MM.1S (cell line): ENCODE results near the gene TMEM62.

Experiments used
- DNase-seq: peaks from one replicate; pipeline ENCODE4 v3.0.0-alpha.2; 2015
- H2AFZ ChIP-seq: fragments of 300-600 bp; sonication (generic); 2 replicates; pipeline ENCODE4 v1.6.0; 2016; ENCODE audit warnings: antibody characterized with exemption, low read length
- H3F3A ChIP-seq: fragments of 300-600 bp; sonication (generic); 2 replicates; pipeline ENCODE4 v1.6.1; 2016; ENCODE audit warnings: mild to moderate bottlenecking, antibody characterized with exemption, low read length, moderate library complexity, mixed read lengths; ENCODE audit not compliant: insufficient read depth
- H3K27ac ChIP-seq: fragments of 300-600 bp; sonication (generic); 2 replicates; pipeline ENCODE4 v1.5.1; 2016; ENCODE audit warnings: mild to moderate bottlenecking, low read length
- H3K27me3 ChIP-seq: fragments of 300-600 bp; sonication (generic); replicated peaks from 2 replicates; pipeline ENCODE4 v1.6.0; 2016; ENCODE audit warnings: low read length; ENCODE audit not compliant: insufficient read depth
- H3K36me3 ChIP-seq: fragments of 300-600 bp; sonication (generic); replicated peaks from 2 replicates; pipeline ENCODE4 v1.6.1; 2016; ENCODE audit warnings: mild to moderate bottlenecking, low read length, mixed read lengths; ENCODE audit not compliant: insufficient read depth
- H3K4me1 ChIP-seq: fragments of 300-600 bp; sonication (generic); 2 replicates; pipeline ENCODE4 v1.6.1; 2016; ENCODE audit warnings: low read length, mixed read lengths
- H3K4me2 ChIP-seq: fragments of 300-600 bp; sonication (generic); 2 replicates; pipeline ENCODE4 v1.6.0; 2016; ENCODE audit warnings: low read depth, low read length
- H3K4me3 ChIP-seq: fragments of 300-600 bp; sonication (generic); 2 replicates; pipeline ENCODE4 v1.5.1; 2016; ENCODE audit warnings: low read length, mixed read lengths
- H3K79me2 ChIP-seq: fragments of 300-600 bp; sonication (generic); 2 replicates; pipeline ENCODE4 v1.6.1; 2016; ENCODE audit warnings: mixed run types, low read length, mixed read lengths
- H3K9ac ChIP-seq: fragments of 300-600 bp; sonication (generic); 2 replicates; pipeline ENCODE4 v1.6.1; 2016; ENCODE audit warnings: low read length, mixed read lengths
- H3K9me2 ChIP-seq: fragments of 300-600 bp; sonication (generic); replicated peaks from 2 replicates; pipeline ENCODE4 v1.6.1; 2016; ENCODE audit warnings: mild to moderate bottlenecking, low read length, mixed read lengths; ENCODE audit not compliant: insufficient read depth
- H3K9me3 ChIP-seq: fragments of 300-600 bp; sonication (generic); replicated peaks from 2 replicates; pipeline ENCODE4 v1.6.1; 2016; ENCODE audit warnings: mild to moderate bottlenecking, low read length, mixed read lengths; ENCODE audit not compliant: insufficient read depth
- H4K20me1 ChIP-seq: fragments of 300-600 bp; sonication (generic); 2 replicates; pipeline ENCODE4 v1.6.1; 2016; ENCODE audit warnings: mild to moderate bottlenecking, low read length, moderate library complexity, mixed read lengths; ENCODE audit not compliant: insufficient read depth
- CTCF ChIP-seq: fragments of 300-600 bp; sonication (generic); IDR thresholded peaks from 2 replicates; pipeline ENCODE4 v1.5.1; 2016; ENCODE audit warnings: antibody characterized with exemption, low read length, mixed read lengths
- EZH2 ChIP-seq: fragments of 300-600 bp; sonication (generic); optimal IDR thresholded peaks from 2 replicates; pipeline ENCODE3; 2017; ENCODE audit warnings: low read depth, mild to moderate bottlenecking, antibody characterized with exemption, low read length, mixed read lengths
- EZH2phosphoT487 ChIP-seq: fragments of 300-600 bp; sonication (generic); IDR thresholded peaks from 2 replicates; pipeline ENCODE4 v1.6.1; 2018; ENCODE audit warnings: antibody characterized with exemption, low read length

TMEM62 gene

GRCh38 chr15:43128980-43129335, 4.4 kb upstream of the TMEM62 start:
- Histone ChIP-seq H3K4me3 (no peak overlapping the region), H3K9ac (no peak overlapping the region), H3K27ac (no peak overlapping the region), H4K20me1 (no peaks in the 10 kb centered on the region), H3K4me1 (no peaks in the 10 kb centered on the region), H3F3A (peaks cover 7% of the 10 kb centered on the region), H3K79me2 (peaks cover 5% of the 10 kb centered on the region), H3K4me2 (no peak overlapping the region), H3K27me3 (no peaks in the 10 kb centered on the region), H2AFZ (no peak overlapping the region), H3K9me3 (no peaks in the 10 kb centered on the region), H3K9me2 (no peaks in the 10 kb centered on the region), H3K36me3 (no peaks in the 10 kb centered on the region)
- no peak for DNase-seq
- TF ChIP-seq EZH2 (no peak), CTCF (no peak), EZH2phosphoT487 (no peak)

GRCh38 chr15:43132830-43133429, 456 bp upstream of the TMEM62 start:
- peak overlapping the region; percentile 89 for H3K9ac ChIP-seq
- H3F3A ChIP-seq: peaks cover 14% of the 10 kb centered on the region
- H3K9me2 ChIP-seq: no peaks in the 10 kb centered on the region
- TF ChIP-seq CTCF (no peak), EZH2 (no peak), EZH2phosphoT487 (no peak)
- peak overlapping the region; percentile 77 for H3K4me2 ChIP-seq
- peaks cover 13% of the 10 kb centered on the region; the same call in 1 of the 2 replicates for H3K36me3 ChIP-seq
- peaks cover 8% of the 10 kb centered on the region; the same call in 1 of the 2 replicates for H3K4me1 ChIP-seq
- peaks cover 40% of the 10 kb centered on the region for H3K79me2 ChIP-seq
- peak overlapping the region; percentile 84; the same call in 1 of the 2 replicates for H3K27ac ChIP-seq
- H3K9me3 ChIP-seq: no peaks in the 10 kb centered on the region
- peak overlapping the region; percentile 66 for H3K4me3 ChIP-seq
- H2AFZ ChIP-seq: peak overlapping the region; percentile 98
- no peaks in the 10 kb centered on the region for H3K27me3 ChIP-seq
- no peak for DNase-seq
- no peaks in the 10 kb centered on the region for H4K20me1 ChIP-seq

- peak; percentile 47 for DNase-seq
- H3K36me3 ChIP-seq: peaks cover 13% of the 10 kb centered on the region; the same call in 1 of the 2 replicates
- H3K79me2 ChIP-seq: peaks cover 47% of the 10 kb centered on the region
- H3F3A ChIP-seq: peaks cover 14% of the 10 kb centered on the region
- H3K9me3 ChIP-seq: no peaks in the 10 kb centered on the region
- no peaks in the 10 kb centered on the region for H4K20me1 ChIP-seq
- no peaks in the 10 kb centered on the region for H3K27me3 ChIP-seq
- peaks cover 8% of the 10 kb centered on the region; the same call in 1 of the 2 replicates for H3K4me1 ChIP-seq
- H3K9ac ChIP-seq: peak overlapping the region; percentile 89
- H3K27ac ChIP-seq: peak overlapping the region; percentile 84
- H2AFZ ChIP-seq: peak overlapping the region; percentile 98
- H3K4me2 ChIP-seq: peak overlapping the region; percentile 77
- H3K9me2 ChIP-seq: no peaks in the 10 kb centered on the region
- H3K4me3 ChIP-seq: peak overlapping the region; percentile 66
- TF ChIP-seq EZH2: no peak
- TF ChIP-seq CTCF: no peak
- TF ChIP-seq EZH2phosphoT487: no peak
These were observed 810 bp downstream of the TMEM62 start for GRCh38 chr15:43134157-43134635.
